Smooth muscle cell (in vitro differentiated cells): ENCODE data around the gene GRIFIN. TPM values are rescaled to one million over a fixed set of nuclear protein-coding genes. Genes with fewer than 3 reads are reported as not detected.
"Not testable (repeated sequence)": the region's sequence is repeated elsewhere in the genome, so short reads cannot be mapped to it uniquely, and the experiment has no call there.

ENCODE experiments used
- DNase-seq: peaks from one replicate; lab custom pipeline; 2025; ENCODE audit not compliant: unreplicated experiment; lab: John Stamatoyannopoulos, UW
- H2AFZ ChIP-seq: fragments of 200-600 bp; sonication (generic); 2 replicates; pipeline ENCODE4 v1.6.0; 2016; ENCODE audit warnings: antibody characterized with exemption, low read depth, mild to moderate bottlenecking
- H3F3A ChIP-seq: fragments of 200-600 bp; sonication (generic); 2 replicates; pipeline ENCODE4 v1.6.0; 2017; ENCODE audit warnings: antibody characterized with exemption, low read depth
- H3K27ac ChIP-seq: fragments of 200-600 bp; sonication (generic); 2 replicates; pipeline ENCODE4 v1.5.1; 2016; ENCODE audit warnings: low read depth, mild to moderate bottlenecking
- H3K27me3 ChIP-seq: fragments of 200-600 bp; sonication (generic); 2 replicates; pipeline ENCODE4 v1.6.1; 2016; ENCODE audit warnings: low read depth, mild to moderate bottlenecking
- H3K36me3 ChIP-seq: fragments of 200-600 bp; sonication (generic); 2 replicates; pipeline ENCODE4 v1.5.1; 2016; ENCODE audit warnings: low read depth
- H3K4me1 ChIP-seq: fragments of 200-600 bp; sonication (generic); 2 replicates; pipeline ENCODE4 v1.5.1; 2016; ENCODE audit warnings: low read depth
- H3K4me2 ChIP-seq: fragments of 200-600 bp; sonication (generic); 2 replicates; pipeline ENCODE4 v1.6.0; 2016; ENCODE audit warnings: mild to moderate bottlenecking
- H3K4me3 ChIP-seq: fragments of 200-600 bp; sonication (generic); 2 replicates; pipeline ENCODE4 v1.5.1; 2016; ENCODE audit warnings: mild to moderate bottlenecking
- H3K79me2 ChIP-seq: fragments of 200-600 bp; sonication (generic); 2 replicates; pipeline ENCODE4 v1.6.0; 2016; ENCODE audit warnings: low read depth, mild to moderate bottlenecking
- H3K9ac ChIP-seq: fragments of 200-600 bp; sonication (generic); 2 replicates; pipeline ENCODE4 v1.6.0; 2016; ENCODE audit warnings: low read depth
- H3K9me3 ChIP-seq: fragments of 200-600 bp; sonication (generic); replicated peaks from 2 replicates; pipeline ENCODE4 v1.5.1; 2016; ENCODE audit warnings: low read depth
- H4K20me1 ChIP-seq: fragments of 200-600 bp; sonication (generic); 2 replicates; pipeline ENCODE4 v1.6.0; 2016; ENCODE audit warnings: low read depth
- WGBS: methylation state at CpG from one replicate; pipeline ENCODE4 v1.1.7; 2016; ENCODE audit warnings: low lambda C conversion rate; 5-methylcytosine and 5-hydroxymethylcytosine counted together
- polyA plus RNA-seq: library from polyadenylated mRNA; unstranded; fragments of >200 nt; fragmentation: Nextera tagmentation; extraction: Ambion mirVana; gene quantifications from 2 replicates; pipeline ENCODE4 v1.2.1, GENCODE V29; 2016
- total RNA-seq: library from RNA; depleted of rRNA; stranded (reverse); fragments of >200 nt; gene quantifications from 2 replicates; pipeline ENCODE4 v1.2.3, GENCODE V29; 2014
- TF ChIP-seq, protein P1 (sequence below): fragments of 200-600 bp; sonication (generic); IDR thresholded peaks from 2 replicates; pipeline ENCODE4 v1.5.1; 2017; ENCODE audit warnings: borderline replicate concordance, mild to moderate bottlenecking, antibody characterized with exemption; ENCODE audit not compliant: insufficient read depth, poor library complexity, severe bottlenecking

Gene GRIFIN
- total and polyA plus RNA-seq, 2 experiments from 2014 or later: not detected

DNA sequence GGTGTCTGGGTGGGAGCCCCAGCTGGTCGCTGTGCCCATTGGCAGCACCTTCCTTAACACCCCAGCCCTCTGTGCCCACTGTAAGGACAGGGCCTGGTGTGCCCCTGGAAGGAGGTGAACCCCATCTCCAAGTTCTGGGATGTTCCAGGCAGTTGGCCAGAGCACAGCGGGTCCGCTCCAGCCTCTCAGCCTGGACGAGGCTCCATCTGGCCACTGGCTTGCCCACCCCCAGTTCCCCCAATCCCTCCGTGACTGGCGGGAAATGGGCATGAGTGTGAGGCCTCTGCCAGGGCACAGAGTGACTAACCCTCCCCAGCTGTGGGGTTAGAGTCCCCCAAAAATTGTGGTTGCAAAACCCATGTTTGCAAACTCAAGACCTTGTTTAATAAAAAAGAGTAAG, 15.6 kb downstream of the GRIFIN start:
- Histone ChIP-seq H3F3A (no peaks in the 10 kb centered on the region), H2AFZ (no peak overlapping the region), H3K9ac (no peak overlapping the region), H3K27me3 (no peaks in the 10 kb centered on the region), H3K36me3 (no peaks in the 10 kb centered on the region), H3K4me3 (no peak overlapping the region), H3K4me1 (no peaks in the 10 kb centered on the region), H4K20me1 (no peaks in the 10 kb centered on the region), H3K4me2 (no peak overlapping the region), H3K79me2 (no peaks in the 10 kb centered on the region), H3K9me3 (no peaks in the 10 kb centered on the region), H3K27ac (no peak overlapping the region)
- whole genome bisulfite sequencing: 93% methylated on average over 6 of the region's 6 CpGs
- TF ChIP-seq, protein P1, sequence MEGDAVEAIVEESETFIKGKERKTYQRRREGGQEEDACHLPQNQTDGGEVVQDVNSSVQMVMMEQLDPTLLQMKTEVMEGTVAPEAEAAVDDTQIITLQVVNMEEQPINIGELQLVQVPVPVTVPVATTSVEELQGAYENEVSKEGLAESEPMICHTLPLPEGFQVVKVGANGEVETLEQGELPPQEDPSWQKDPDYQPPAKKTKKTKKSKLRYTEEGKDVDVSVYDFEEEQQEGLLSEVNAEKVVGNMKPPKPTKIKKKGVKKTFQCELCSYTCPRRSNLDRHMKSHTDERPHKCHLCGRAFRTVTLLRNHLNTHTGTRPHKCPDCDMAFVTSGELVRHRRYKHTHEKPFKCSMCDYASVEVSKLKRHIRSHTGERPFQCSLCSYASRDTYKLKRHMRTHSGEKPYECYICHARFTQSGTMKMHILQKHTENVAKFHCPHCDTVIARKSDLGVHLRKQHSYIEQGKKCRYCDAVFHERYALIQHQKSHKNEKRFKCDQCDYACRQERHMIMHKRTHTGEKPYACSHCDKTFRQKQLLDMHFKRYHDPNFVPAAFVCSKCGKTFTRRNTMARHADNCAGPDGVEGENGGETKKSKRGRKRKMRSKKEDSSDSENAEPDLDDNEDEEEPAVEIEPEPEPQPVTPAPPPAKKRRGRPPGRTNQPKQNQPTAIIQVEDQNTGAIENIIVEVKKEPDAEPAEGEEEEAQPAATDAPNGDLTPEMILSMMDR: no peak
- DNase-seq: no peak

DNA sequence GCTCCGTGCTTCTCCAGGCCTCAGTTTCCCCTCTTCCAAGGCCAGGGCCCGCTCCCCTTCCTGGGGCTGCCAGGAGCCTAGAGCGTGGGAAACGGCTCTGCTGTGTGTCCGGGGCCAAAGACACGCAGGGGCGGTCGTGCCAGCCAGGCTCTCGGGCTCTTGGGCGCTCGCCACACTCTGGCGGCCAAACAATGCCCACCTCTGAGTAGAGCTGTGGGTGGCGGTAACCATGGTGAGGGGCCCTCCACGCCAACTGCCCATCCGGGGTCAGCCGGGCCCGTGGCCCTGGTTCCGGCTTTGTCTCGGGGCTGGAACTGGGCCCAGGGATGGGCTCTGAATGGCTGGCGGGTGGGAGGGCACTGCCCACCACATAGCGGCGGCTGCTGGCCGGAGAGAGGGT, 16.0 kb downstream of the GRIFIN start:
- H3K4me3 ChIP-seq: no peak overlapping the region
- no peak overlapping the region for H3K27ac ChIP-seq
- H3K79me2 ChIP-seq: no peaks in the 10 kb centered on the region
- no peak overlapping the region for H2AFZ ChIP-seq
- no peaks in the 10 kb centered on the region for H3K9me3 ChIP-seq
- H3F3A ChIP-seq: no peaks in the 10 kb centered on the region
- no peaks in the 10 kb centered on the region for H4K20me1 ChIP-seq
- no peak overlapping the region for H3K9ac ChIP-seq
- WGBS: 93% methylated on average over 23 of the region's 23 CpGs
- DNase-seq: no peak
- no peaks in the 10 kb centered on the region for H3K36me3 ChIP-seq
- no peaks in the 10 kb centered on the region for H3K4me1 ChIP-seq
- no peaks in the 10 kb centered on the region for H3K27me3 ChIP-seq
- no peak overlapping the region for H3K4me2 ChIP-seq
- TF ChIP-seq, protein P1: no peak

DNA sequence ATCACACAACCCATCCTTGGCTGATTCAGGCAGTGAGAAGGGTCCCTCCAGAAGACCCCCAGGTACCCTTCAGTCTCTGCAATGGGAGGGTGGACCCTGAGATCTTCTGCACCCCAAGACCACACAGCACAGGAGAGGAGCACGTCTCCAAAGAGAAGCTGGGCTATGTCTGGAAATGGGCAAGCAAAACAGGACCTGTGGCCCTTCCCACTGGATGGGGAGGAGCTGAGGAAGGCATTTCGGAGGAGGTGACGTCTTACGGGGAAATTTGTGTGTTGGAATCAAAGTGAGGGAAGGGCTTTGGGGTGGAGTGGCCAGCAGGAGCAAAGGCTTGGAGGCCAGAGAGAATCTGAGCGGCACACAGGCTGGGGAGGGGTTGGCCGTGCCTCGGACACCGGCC, 16.5 kb downstream of the GRIFIN start:
- no peaks in the 10 kb centered on the region for H4K20me1 ChIP-seq
- no peaks in the 10 kb centered on the region for H3K9me3 ChIP-seq
- H3K9ac ChIP-seq: no peak overlapping the region
- no peaks in the 10 kb centered on the region for H3K4me1 ChIP-seq
- H3K79me2 ChIP-seq: no peaks in the 10 kb centered on the region
- H3K36me3 ChIP-seq: no peaks in the 10 kb centered on the region
- H3K4me2 ChIP-seq: no peak overlapping the region
- TF ChIP-seq, protein P1: no peak
- H2AFZ ChIP-seq: no peak overlapping the region
- H3F3A ChIP-seq: no peaks in the 10 kb centered on the region
- H3K4me3 ChIP-seq: no peak overlapping the region
- DNase-seq: no peak
- no peak overlapping the region for H3K27ac ChIP-seq
- H3K27me3 ChIP-seq: no peaks in the 10 kb centered on the region
- WGBS: 88% methylated on average over 8 of the region's 8 CpGs

DNA sequence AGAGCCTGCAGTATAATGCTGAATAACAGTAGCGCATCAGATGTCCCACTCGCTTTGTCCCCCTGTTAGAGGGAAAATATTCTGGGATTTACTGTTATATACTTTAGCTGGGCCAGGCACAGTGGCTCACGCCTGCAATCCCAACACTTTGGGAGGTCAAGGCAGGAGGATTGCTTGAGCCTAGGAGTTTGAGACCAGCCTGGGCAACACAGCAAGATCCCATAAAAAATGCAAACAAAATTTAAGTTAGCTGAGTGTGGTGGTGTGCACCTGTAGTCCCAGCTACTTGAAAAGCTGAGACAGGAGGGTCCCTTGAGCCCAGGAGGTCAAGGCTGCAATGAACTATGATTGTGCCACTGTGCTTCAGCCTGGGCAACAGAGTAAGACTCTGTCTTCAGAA, 22.3 kb downstream of the GRIFIN start:
- not testable (repeated sequence) for H3K9ac ChIP-seq, H3K9me3 ChIP-seq, H3K79me2 ChIP-seq, H4K20me1 ChIP-seq, H3K4me1 ChIP-seq, H2AFZ ChIP-seq, H3K4me2 ChIP-seq, H3K36me3 ChIP-seq, H3K27ac ChIP-seq, H3F3A ChIP-seq, DNase-seq, H3K27me3 ChIP-seq, H3K4me3 ChIP-seq
- 97% methylated on average over 3 of the region's 3 CpGs for WGBS
